H9 (cell line): ENCODE data around the gene RNASE8. TPM values are rescaled to one million over a fixed set of nuclear protein-coding genes. Genes with fewer than 3 reads are reported as not detected.

Source experiments
- DNase-seq: peaks from one replicate; pipeline ENCODE4 v3.0.0-alpha.2; 2017
- H2AFZ ChIP-seq: one replicate; pipeline ENCODE4 v1.6.1; 2013; ENCODE audit warnings: mild to moderate bottlenecking, low read length, control low read depth, moderate library complexity
- H2AK5ac ChIP-seq: 2 replicates; pipeline ENCODE4 v1.6.1; 2013; ENCODE audit warnings: low read length, control low read depth, mixed read lengths; ENCODE audit not compliant: insufficient read length
- H2BK120ac ChIP-seq: one replicate; pipeline ENCODE4 v1.6.1; 2013; ENCODE audit warnings: low read depth, mild to moderate bottlenecking, low read length, control low read depth, inconsistent platforms; ENCODE audit not compliant: poor library complexity, severe bottlenecking
- H2BK12ac ChIP-seq: 2 replicates; pipeline ENCODE4 v1.6.1; 2013; ENCODE audit warnings: low read length, control low read depth, mixed read lengths, low read depth; ENCODE audit not compliant: insufficient read length
- H2BK15ac ChIP-seq: 2 replicates; pipeline ENCODE4 v1.6.1; 2013; ENCODE audit warnings: low read depth, low read length, control low read depth
- H2BK20ac ChIP-seq: one replicate; pipeline ENCODE4 v1.6.1; 2013; ENCODE audit warnings: low read depth, mild to moderate bottlenecking, low read length, control low read depth, inconsistent platforms; ENCODE audit not compliant: poor library complexity, severe bottlenecking
- H2BK5ac ChIP-seq: 2 replicates; pipeline ENCODE4 v1.6.1; 2013; ENCODE audit warnings: low read length, control low read depth, mixed read lengths; ENCODE audit not compliant: insufficient read length
- H3K14ac ChIP-seq: 2 replicates; pipeline ENCODE4 v1.6.1; 2013; ENCODE audit warnings: low read length, control low read depth; ENCODE audit not compliant: insufficient read depth
- H3K18ac ChIP-seq: 2 replicates; pipeline ENCODE4 v1.6.1; 2013; ENCODE audit warnings: low read depth, mild to moderate bottlenecking, mixed read lengths, low read length, control low read depth; ENCODE audit not compliant: insufficient read length
- H3K23ac ChIP-seq: 2 replicates; pipeline ENCODE4 v1.6.1; 2013; ENCODE audit warnings: low read length, control low read depth, mixed read lengths, low read depth; ENCODE audit not compliant: insufficient read length
- H3K23me2 ChIP-seq: 2 replicates; pipeline ENCODE4 v1.6.1; 2013; ENCODE audit warnings: low read depth, mild to moderate bottlenecking, mixed read lengths, low read length, control low read depth; ENCODE audit not compliant: insufficient read length, poor library complexity, severe bottlenecking
- H3K27ac ChIP-seq: 2 replicates; pipeline ENCODE4 v1.5.1; 2013; ENCODE audit warnings: low read length, control low read depth, mixed read lengths, low read depth; ENCODE audit not compliant: insufficient read length
- H3K27me3 ChIP-seq: 2 replicates; pipeline ENCODE4 v1.6.1; 2013; ENCODE audit warnings: low read length, control low read depth, inconsistent platforms; ENCODE audit not compliant: insufficient read depth
- H3K4ac ChIP-seq: 2 replicates; pipeline ENCODE4 v1.6.1; 2013; ENCODE audit warnings: low read depth, mild to moderate bottlenecking, control low read depth, inconsistent platforms, low read length, moderate library complexity
- H3K4me1 ChIP-seq: 2 replicates; pipeline ENCODE4 v1.6.1; 2013; ENCODE audit warnings: low read length, control low read depth, inconsistent platforms; ENCODE audit not compliant: insufficient read depth
- H3K4me2 ChIP-seq: 2 replicates; pipeline ENCODE4 v1.6.1; 2013; ENCODE audit warnings: low read length, control low read depth, mixed read lengths; ENCODE audit not compliant: insufficient read length, insufficient read depth
- H3K56ac ChIP-seq: 2 replicates; pipeline ENCODE4 v1.6.1; 2013; ENCODE audit warnings: low read depth, mild to moderate bottlenecking, mixed read lengths, low read length, control low read depth; ENCODE audit not compliant: insufficient read length
- H3K79me1 ChIP-seq: 2 replicates; pipeline ENCODE4 v1.6.1; 2013; ENCODE audit warnings: low read depth, mild to moderate bottlenecking, moderate library complexity, low read length, control low read depth, inconsistent platforms; ENCODE audit not compliant: insufficient read depth, poor library complexity, severe bottlenecking
- H3K79me2 ChIP-seq: 2 replicates; pipeline ENCODE4 v1.6.1; 2013; ENCODE audit warnings: low read length, control low read depth, inconsistent platforms; ENCODE audit not compliant: insufficient read depth
- H3K9ac ChIP-seq: 2 replicates; pipeline ENCODE4 v1.6.1; 2013; ENCODE audit warnings: low read length, control low read depth, mixed read lengths; ENCODE audit not compliant: insufficient read length; ENCODE audit errors: extremely low read depth
- H3K9me3 ChIP-seq: one replicate; pipeline ENCODE4 v1.6.1; 2013; ENCODE audit warnings: low read depth, low read length, inconsistent platforms; ENCODE audit not compliant: control insufficient read depth
- H3T11ph ChIP-seq: one replicate; pipeline ENCODE4 v1.6.1; 2013; ENCODE audit warnings: mild to moderate bottlenecking, low read length, control low read depth, inconsistent platforms
- H4K20me1 ChIP-seq: one replicate; pipeline ENCODE4 v1.6.1; 2013; ENCODE audit not compliant: control insufficient read depth, insufficient read length, insufficient read depth
- H4K5ac ChIP-seq: 2 replicates; pipeline ENCODE4 v1.6.1; 2013; ENCODE audit warnings: low read depth, mild to moderate bottlenecking, mixed read lengths, low read length, control low read depth; ENCODE audit not compliant: insufficient read length
- H4K8ac ChIP-seq: replicated peaks from 2 replicates; pipeline ENCODE4 v1.6.1; 2013; ENCODE audit warnings: low read length, control low read depth, mixed read lengths, low read depth; ENCODE audit not compliant: insufficient read length
- H4K91ac ChIP-seq: 2 replicates; pipeline ENCODE4 v1.6.1; 2013; ENCODE audit warnings: low read depth, mild to moderate bottlenecking, moderate library complexity, mixed read lengths, low read length, control low read depth; ENCODE audit not compliant: insufficient read length
- H3K27ac Mint-ChIP-seq, 3 experiments: 2 replicates in 2 of 3; 3 replicates in 1 of 3; pipeline ENCODE4 v1.8.0; 2020 to 2021; ENCODE audit warnings: mixed read lengths in 3 of 3, mild to moderate bottlenecking in 1 of 3, moderate library complexity in 1 of 3
- H3K27me3 Mint-ChIP-seq: 2 replicates; pipeline ENCODE4 v1.8.0; 2021; ENCODE audit warnings: low read depth, mild to moderate bottlenecking, moderate library complexity, mixed read lengths
- H3K36me3 Mint-ChIP-seq, 3 experiments: 2 replicates in 2 of 3; 3 replicates in 1 of 3; pipeline ENCODE4 v1.8.0; 2020 to 2021; ENCODE audit warnings: low read depth in 3 of 3, mixed read lengths in 3 of 3; ENCODE audit not compliant: insufficient read depth in 1 of 3
- H3K4me1 Mint-ChIP-seq, 2 experiments: 2 replicates each; pipeline ENCODE4 v1.8.0; 2020; ENCODE audit warnings: mixed read lengths in 2 of 2
- H3K4me3 Mint-ChIP-seq, 2 experiments: 2 replicates in 1 of 2; 3 replicates in 1 of 2; pipeline ENCODE4 v1.8.0; 2020 to 2021; ENCODE audit warnings: mild to moderate bottlenecking in 2 of 2, mixed read lengths in 2 of 2, moderate library complexity in 1 of 2
- H3K9me3 Mint-ChIP-seq, 2 experiments: 2 replicates in 1 of 2; 3 replicates in 1 of 2; pipeline ENCODE4 v1.8.0; 2020; ENCODE audit warnings: mild to moderate bottlenecking in 2 of 2, mixed read lengths in 2 of 2, moderate library complexity in 1 of 2
- CTCF ChIP-seq: fragments of 200-600 bp; sonication (generic); conservative IDR thresholded peaks from 3 replicates; pipeline ENCODE4 v1.8.0; 2021; ENCODE audit warnings: antibody characterized with exemption, mild to moderate bottlenecking
- WGBS: extraction: QIAGEN DNeasy Blood & Tissue Kit; methylation state at CpG from one replicate; pipeline ENCODE4 v1.1.7; 2013; ENCODE audit warnings: missing lambda C conversion rate, low lambda C conversion rate, mixed read lengths; ENCODE audit not compliant: insufficient read length; ENCODE audit errors: extremely low coverage; 5-methylcytosine and 5-hydroxymethylcytosine counted together
- total RNA-seq: library from RNA; stranded (reverse); gene quantifications from 2 replicates; pipeline ENCODE4 v1.2.1, GENCODE V29; 2021

Gene RNASE8
- total RNA-seq, 1 experiment from 2014 or later, result not detected

GRCh38 chr14:21070083-21070609 lies 12.5 kb downstream of the RNASE8 start, which contains the start of gene ARHGEF40:
Gene ARHGEF40 (plus strand): TSS chr14:21070304. CDS start chr14:21070397, 93 bp downstream.
- no peak within 1 kb of the TSS for H3K4ac ChIP-seq
- no peak within 1 kb of the TSS for H4K8ac ChIP-seq
- no peaks in the 10 kb centered on the region for H3K79me2 ChIP-seq
- H3K27ac ChIP-seq, result no peak within 1 kb of the TSS
- H3K4me2 ChIP-seq, result peak within 1 kb of the TSS; percentile 85
- Mint-ChIP-seq H3K4me3 (peak within 1 kb of the TSS; percentile 88 to 96), H3K36me3 (peaks cover 20 to 30% (median 25%) of the 10 kb centered on the region in 3 experiments), H3K27me3 (peaks cover 19% of the 10 kb centered on the region), H3K27ac (peak within 1 kb of the TSS; percentile 95 to 98 (median 96)), H3K4me1 (peaks cover 26 to 30% of the 10 kb centered on the region in 2 experiments), H3K9me3 (no peaks in the 10 kb centered on the region)
- no peak within 1 kb of the TSS for H2BK15ac ChIP-seq
- DNase-seq, result peak; percentile 50
- H3K23me2 ChIP-seq, result peaks cover 31% of the 10 kb centered on the region
- H3K56ac ChIP-seq, result no peak within 1 kb of the TSS
- no peak within 1 kb of the TSS for H4K5ac ChIP-seq
- no peak within 1 kb of the TSS for H3K23ac ChIP-seq
- H2AFZ ChIP-seq, result no peak within 1 kb of the TSS
- peaks cover 4% of the 10 kb centered on the region; the same call in 1 of the 2 replicates for H3K4me1 ChIP-seq
- no peak within 1 kb of the TSS for H2BK5ac ChIP-seq
- H4K91ac ChIP-seq, result no peak within 1 kb of the TSS
- H3T11ph ChIP-seq, result no peak within 1 kb of the TSS
- TF ChIP-seq CTCF, result no peak
- H3K9ac ChIP-seq, result peak within 1 kb of the TSS; percentile 39
- no peaks in the 10 kb centered on the region for H3K79me1 ChIP-seq
- no peaks in the 10 kb centered on the region for H3K9me3 ChIP-seq
- peak within 1 kb of the TSS; percentile 74; the same call in 1 of the 2 replicates for H3K14ac ChIP-seq
- no peak within 1 kb of the TSS for H2BK12ac ChIP-seq
- H3K18ac ChIP-seq, result peak within 1 kb of the TSS; percentile 69
- no peak within 1 kb of the TSS for H2AK5ac ChIP-seq
- no peak within 1 kb of the TSS for H2BK120ac ChIP-seq
- no CpG with 5 or more reads among the region's 63 CpGs for WGBS
- H2BK20ac ChIP-seq, result no peak within 1 kb of the TSS
- H3K27me3 ChIP-seq, result no peaks in the 10 kb centered on the region
- no peaks in the 10 kb centered on the region for H4K20me1 ChIP-seq
